Activated T-helper 1 cell treated with anti-CD3 and anti-CD28 coated beads, Interleukin-12 subunit alpha, Interleukin-12 subunit beta, Interleukin-2, Interleukin-4 antibody, amounts not matched to agents 30 ng/mL and 10 ng/mL and 1 ng/mL, durations not matched to agents 14 hours and 24 hours and 36 hours (primary cell): ENCODE measurements around the gene FAM32A. TPM values are rescaled to one million over a fixed set of nuclear protein-coding genes. Genes with fewer than 3 reads are reported as not detected.

Experiments used
- DNase-seq: peaks from one replicate; pipeline ENCODE4 v3.0.0; 2021; ENCODE audit warnings: low spot score
- H3K27ac Mint-ChIP-seq: one replicate; pipeline ENCODE4 v1.8.0; 2021; ENCODE audit warnings: mild to moderate bottlenecking, mixed read lengths
- H3K27me3 Mint-ChIP-seq: one replicate; pipeline ENCODE4 v1.8.0; 2022; ENCODE audit warnings: mild to moderate bottlenecking, moderate library complexity, mixed read lengths; ENCODE audit not compliant: insufficient read depth
- H3K36me3 Mint-ChIP-seq: one replicate; pipeline ENCODE4 v1.8.0; 2021; ENCODE audit warnings: low read depth, mixed read lengths
- H3K4me1 Mint-ChIP-seq: one replicate; pipeline ENCODE4 v1.8.0; 2021; ENCODE audit warnings: low read depth, mixed read lengths
- H3K4me3 Mint-ChIP-seq: one replicate; pipeline ENCODE4 v1.8.0; 2021; ENCODE audit warnings: mild to moderate bottlenecking, moderate library complexity, mixed read lengths
- H3K9me3 Mint-ChIP-seq: one replicate; pipeline ENCODE4 v1.8.0; 2021; ENCODE audit warnings: mixed read lengths
- intact Hi-C: fragments of 100-400 bp; cut with micrococcal nuclease; formaldehyde crosslinking; loops from one replicate; pipeline ENCODE4 v1.15.1; 2024
- total RNA-seq: library from RNA; stranded (reverse); gene quantifications from 2 replicates; pipeline ENCODE4 v1.2.3, GENCODE V29; 2022

The FAM32A gene
- total RNA-seq, 1 donor from 2014 or later: 72.8 TPM

- peak overlapping the region; percentile 86 for H3K4me3 Mint-ChIP-seq
- intact Hi-C loops: loop anchor here (2.0 to 5.0 kb wide), 2 partner anchors 129 to 343 kb away; partner anchors contain the start of gene CHERP
- peaks cover 27% of the 10 kb centered on the region for H3K36me3 Mint-ChIP-seq
- no peaks in the 10 kb centered on the region for H3K9me3 Mint-ChIP-seq
- peaks cover 55% of the 10 kb centered on the region for H3K4me1 Mint-ChIP-seq
- no peaks in the 10 kb centered on the region for H3K27me3 Mint-ChIP-seq
- peak overlapping the region; percentile 40 for H3K27ac Mint-ChIP-seq
- DNase-seq: no peak
Measured at GRCh38 chr19:16199275-16199932, 14.2 kb downstream of the FAM32A start.

- peaks cover 25% of the 10 kb centered on the region for H3K36me3 Mint-ChIP-seq
- no peak for DNase-seq
- H3K4me1 Mint-ChIP-seq: peaks cover 55% of the 10 kb centered on the region
- H3K9me3 Mint-ChIP-seq: no peaks in the 10 kb centered on the region
- peak overlapping the region; percentile 37 for H3K4me3 Mint-ChIP-seq
- H3K27ac Mint-ChIP-seq: peak overlapping the region; percentile 58
- no peaks in the 10 kb centered on the region for H3K27me3 Mint-ChIP-seq
- intact Hi-C loops: no loop called here
Measured at GRCh38 chr19:16200038-16201010, 15.1 kb downstream of the FAM32A start.

DNA sequence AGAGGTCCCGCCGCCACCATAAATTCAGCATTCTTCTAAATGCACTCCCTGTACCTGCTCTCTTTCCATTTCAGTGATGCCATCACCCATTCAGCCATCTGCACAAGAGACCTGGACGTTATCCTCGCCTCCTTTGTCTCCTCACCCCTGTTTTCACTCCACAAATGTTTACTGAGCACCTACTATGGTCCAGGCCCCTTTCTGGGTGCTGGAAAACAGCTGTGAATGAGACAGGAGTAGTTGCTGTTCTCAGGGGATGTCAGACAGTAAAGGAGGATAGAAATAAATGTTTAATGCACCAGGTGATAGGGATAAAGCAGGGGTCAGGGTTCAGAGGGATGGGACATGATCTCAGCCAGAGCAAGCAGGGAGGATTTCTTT, 15.8 kb downstream of the FAM32A start:
- peaks cover 25% of the 10 kb centered on the region for H3K36me3 Mint-ChIP-seq
- peak overlapping the region; percentile 37 for H3K4me3 Mint-ChIP-seq
- no peaks in the 10 kb centered on the region for H3K9me3 Mint-ChIP-seq
- no peak for DNase-seq
- intact Hi-C loops: no loop called here
- peaks cover 55% of the 10 kb centered on the region for H3K4me1 Mint-ChIP-seq
- H3K27me3 Mint-ChIP-seq: no peaks in the 10 kb centered on the region
- peak overlapping the region; percentile 55 for H3K27ac Mint-ChIP-seq

DNA sequence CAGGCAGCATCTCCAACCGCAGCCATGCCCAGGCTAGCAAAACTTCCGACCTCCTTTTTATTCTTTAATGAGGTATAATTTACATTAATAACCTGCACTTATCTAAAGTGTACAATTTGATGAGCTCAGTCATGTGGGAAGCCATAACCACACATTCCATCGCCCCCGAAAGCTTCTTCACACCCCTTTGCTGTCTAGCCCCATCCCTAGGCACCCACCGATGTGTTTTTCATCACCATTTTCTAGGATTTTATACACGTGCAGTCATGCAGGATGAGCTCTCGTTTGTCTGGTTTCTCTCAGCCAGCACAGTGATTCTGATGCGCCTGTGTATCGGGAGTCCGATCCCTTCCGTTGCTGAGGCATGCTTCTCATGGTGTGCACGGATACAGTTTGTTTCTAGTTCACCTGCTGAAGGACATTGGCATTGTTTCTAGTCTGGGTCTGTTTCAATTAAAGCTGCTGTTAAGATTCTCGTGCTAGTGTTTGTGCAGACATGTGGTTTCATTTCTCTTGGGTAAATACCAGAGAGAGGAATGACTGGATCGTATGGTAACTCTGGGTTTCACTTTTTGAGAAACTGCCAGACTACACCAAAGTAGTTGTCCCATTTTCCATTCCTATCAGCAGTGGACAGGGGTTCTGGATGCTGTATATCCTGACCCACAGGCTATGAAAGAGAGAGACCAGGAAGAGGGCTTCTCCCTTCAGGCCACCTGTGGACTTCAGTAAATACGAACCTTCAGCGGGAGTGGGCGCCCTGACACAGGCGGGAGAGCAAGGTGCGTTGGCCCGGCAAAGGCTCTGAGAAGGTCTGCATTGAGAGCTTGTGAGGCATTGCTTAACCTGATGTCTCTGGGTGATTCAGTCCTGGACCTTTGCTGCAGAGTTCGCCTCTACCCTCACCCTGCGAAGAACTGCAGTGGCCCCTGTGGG, 17.4 kb downstream of the FAM32A start:
- peaks cover 38% of the 10 kb centered on the region for H3K36me3 Mint-ChIP-seq
- no peaks in the 10 kb centered on the region for H3K27me3 Mint-ChIP-seq
- intact Hi-C loops: no loop called here
- peaks cover 58% of the 10 kb centered on the region for H3K4me1 Mint-ChIP-seq
- no peak overlapping the region for H3K4me3 Mint-ChIP-seq
- H3K9me3 Mint-ChIP-seq: no peaks in the 10 kb centered on the region
- peak overlapping the region; percentile 42 for H3K27ac Mint-ChIP-seq
- no peak for DNase-seq

DNA sequence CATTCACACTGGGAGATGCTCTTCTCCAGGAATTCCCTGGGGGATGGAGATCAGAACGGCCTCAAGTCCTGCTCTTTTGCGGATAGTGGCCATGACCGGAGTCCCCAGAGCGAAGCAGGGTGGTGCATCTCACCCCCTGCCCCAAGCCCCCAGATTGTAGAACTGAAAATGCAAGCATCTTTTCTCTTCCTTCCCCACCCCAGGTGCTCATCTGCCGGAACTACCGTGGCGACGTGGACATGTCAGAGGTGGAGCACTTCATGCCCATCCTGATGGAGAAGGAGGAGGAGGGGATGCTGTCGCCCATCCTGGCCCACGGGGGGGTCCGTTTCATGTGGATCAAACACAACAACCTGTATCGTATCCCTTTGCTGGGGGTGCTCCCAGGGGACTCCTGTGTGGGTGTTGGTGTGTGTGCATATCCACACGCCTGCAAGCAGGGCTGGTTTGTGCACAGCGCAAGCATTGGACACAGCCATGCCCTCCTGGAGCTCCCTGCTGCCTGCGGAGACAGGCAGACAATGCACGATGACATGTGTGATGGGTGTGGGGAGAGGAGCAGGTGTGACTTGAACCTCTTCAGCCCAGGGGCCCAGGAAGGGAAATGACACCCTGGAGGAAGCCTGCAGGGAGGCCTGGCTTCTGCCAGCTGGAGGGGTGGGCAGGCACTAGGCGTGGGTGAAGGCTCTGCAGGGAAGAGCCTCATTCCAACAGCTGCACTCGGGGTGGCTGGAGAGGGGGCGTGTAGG, 18.2 kb downstream of the FAM32A start:
- no peak for DNase-seq
- Mint-ChIP-seq H3K27ac (no peak overlapping the region), H3K9me3 (no peaks in the 10 kb centered on the region), H3K36me3 (peaks cover 44% of the 10 kb centered on the region), H3K27me3 (no peaks in the 10 kb centered on the region), H3K4me3 (no peak overlapping the region), H3K4me1 (peaks cover 63% of the 10 kb centered on the region)
- intact Hi-C loops: no loop called here

DNA sequence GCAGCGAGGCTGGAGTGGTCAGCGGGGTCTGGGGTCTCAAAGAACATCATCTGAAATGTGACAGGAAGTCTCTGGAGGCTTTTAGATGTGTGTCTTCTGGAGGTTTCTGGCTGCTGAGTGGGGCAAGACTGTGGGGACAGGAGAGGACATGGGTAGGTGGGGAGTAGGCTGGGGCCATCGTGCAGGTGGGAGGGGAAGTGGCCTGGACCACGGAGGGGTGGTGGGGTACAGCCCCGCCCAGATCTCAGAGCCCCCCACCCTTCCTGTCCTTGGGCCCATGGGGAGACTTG, 18.7 kb downstream of the FAM32A start:
- Mint-ChIP-seq H3K4me1 (peaks cover 62% of the 10 kb centered on the region), H3K27ac (no peak overlapping the region), H3K27me3 (no peaks in the 10 kb centered on the region), H3K36me3 (peaks cover 47% of the 10 kb centered on the region), H3K9me3 (no peaks in the 10 kb centered on the region), H3K4me3 (no peak overlapping the region)
- no peak for DNase-seq
- intact Hi-C loops: no loop called here

DNA sequence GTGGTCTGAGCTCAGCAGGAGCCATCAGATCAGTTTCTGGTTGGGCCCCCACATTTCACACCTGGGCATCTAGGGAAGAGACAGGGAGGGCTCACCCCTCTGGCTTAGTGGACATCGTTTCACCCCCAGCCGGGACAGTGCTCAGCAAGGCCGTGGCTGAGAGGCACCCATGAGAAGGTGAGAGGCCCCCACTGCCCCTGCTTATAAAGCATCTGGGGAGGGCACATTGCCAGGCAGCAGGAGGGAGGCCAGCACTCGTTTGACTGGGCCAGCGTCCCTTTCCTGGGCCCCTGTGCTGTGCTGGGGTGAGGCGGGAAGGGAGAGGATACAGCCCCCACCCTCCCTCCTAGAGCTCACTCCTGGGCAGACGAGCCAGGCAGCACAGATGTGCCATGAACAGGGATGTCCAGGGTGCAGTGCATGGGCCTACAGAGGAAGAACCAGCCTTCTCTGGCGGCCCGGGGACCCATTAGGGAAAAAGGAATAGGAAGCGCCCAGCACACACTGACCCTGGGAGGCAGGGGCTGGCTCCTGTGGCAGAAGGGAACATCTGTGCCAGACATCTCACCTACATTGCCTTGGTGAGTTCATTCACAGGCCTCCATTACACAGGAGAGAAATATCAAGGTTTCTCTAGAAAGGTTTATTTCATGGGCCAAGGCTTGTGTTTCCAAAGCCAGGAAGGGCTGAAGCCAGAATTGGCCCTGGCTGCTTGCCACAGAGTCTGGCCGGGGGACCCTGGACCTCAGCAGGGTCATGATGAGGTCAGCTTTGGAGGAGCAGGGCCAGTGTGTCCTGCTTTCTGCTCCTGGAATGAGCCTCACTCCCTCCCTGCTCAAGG, 20.2 kb downstream of the FAM32A start:
- H3K9me3 Mint-ChIP-seq: no peaks in the 10 kb centered on the region
- no peak overlapping the region for H3K4me3 Mint-ChIP-seq
- no peaks in the 10 kb centered on the region for H3K27me3 Mint-ChIP-seq
- no peak overlapping the region for H3K27ac Mint-ChIP-seq
- intact Hi-C loops: no loop called here
- no peak for DNase-seq
- H3K36me3 Mint-ChIP-seq: peaks cover 57% of the 10 kb centered on the region
- peaks cover 49% of the 10 kb centered on the region for H3K4me1 Mint-ChIP-seq

GRCh38 chr19:16206046-16206605, 20.9 kb downstream of the FAM32A start:
- H3K9me3 Mint-ChIP-seq: no peaks in the 10 kb centered on the region
- H3K27ac Mint-ChIP-seq: peak overlapping the region; percentile 59
- H3K4me1 Mint-ChIP-seq: peaks cover 42% of the 10 kb centered on the region
- no peaks in the 10 kb centered on the region for H3K27me3 Mint-ChIP-seq
- intact Hi-C loops: no loop called here
- H3K36me3 Mint-ChIP-seq: peaks cover 58% of the 10 kb centered on the region
- no peak overlapping the region for H3K4me3 Mint-ChIP-seq
- no peak for DNase-seq

- no peak overlapping the region for H3K4me3 Mint-ChIP-seq
- H3K9me3 Mint-ChIP-seq: no peaks in the 10 kb centered on the region
- H3K36me3 Mint-ChIP-seq: peaks cover 60% of the 10 kb centered on the region
- H3K27ac Mint-ChIP-seq: peak overlapping the region; percentile 59
- H3K4me1 Mint-ChIP-seq: peaks cover 37% of the 10 kb centered on the region
- DNase-seq: no peak
- no peaks in the 10 kb centered on the region for H3K27me3 Mint-ChIP-seq
- intact Hi-C loops: no loop called here
Measured at GRCh38 chr19:16206637-16207036, 21.4 kb downstream of the FAM32A start.

DNA sequence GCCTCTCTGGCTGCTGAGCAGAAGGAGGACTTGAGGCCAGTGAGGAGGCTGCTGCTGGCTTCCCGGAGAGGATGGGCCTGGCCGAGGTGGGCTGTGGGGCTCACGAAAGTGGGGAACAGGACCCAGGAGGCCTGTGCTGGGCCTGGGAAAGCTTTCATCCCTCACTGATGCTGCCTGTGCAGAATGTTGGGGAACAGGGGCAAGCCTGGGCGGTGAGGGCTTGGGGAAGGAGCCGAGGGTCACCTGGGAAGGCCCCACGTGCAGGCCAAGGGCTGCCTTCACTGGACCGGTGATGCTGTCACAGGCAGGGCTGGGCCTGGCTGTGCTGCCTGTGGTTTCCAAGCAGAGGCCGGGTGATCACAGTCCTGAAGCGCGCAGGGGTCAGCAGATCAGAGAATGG, 21.9 kb downstream of the FAM32A start:
- intact Hi-C loops: no loop called here
- DNase-seq: no peak

GRCh38 chr19:16207490-16208025, 22.3 kb downstream of the FAM32A start:
- H3K27me3 Mint-ChIP-seq: no peaks in the 10 kb centered on the region
- H3K27ac Mint-ChIP-seq: peak overlapping the region; percentile 55
- no peak overlapping the region for H3K4me3 Mint-ChIP-seq
- H3K9me3 Mint-ChIP-seq: no peaks in the 10 kb centered on the region
- peaks cover 40% of the 10 kb centered on the region for H3K4me1 Mint-ChIP-seq
- H3K36me3 Mint-ChIP-seq: peaks cover 62% of the 10 kb centered on the region
- no peak for DNase-seq
- intact Hi-C loops: no loop called here

More for the DNA sequence above, 21.9 kb downstream of the FAM32A start:
- Mint-ChIP-seq H3K9me3 (no peaks in the 10 kb centered on the region), H3K36me3 (peaks cover 61% of the 10 kb centered on the region), H3K4me1 (peaks cover 40% of the 10 kb centered on the region), H3K4me3 (no peak overlapping the region), H3K27me3 (no peaks in the 10 kb centered on the region), H3K27ac (no peak overlapping the region)
